OCI-LY1 (cell line): ENCODE measurements around the gene IL10RB.
A peak's percentile ranks its signal among the peaks of the same experiment; 100 is the strongest.
"Not testable (repeated sequence)": the region's sequence is repeated elsewhere in the genome, so short reads cannot be mapped to it uniquely, and the experiment has no call there.

Experiments used
- H2AFZ ChIP-seq: fragments of 200-600 bp; sonication (generic), shearing (Covaris generic); 2 replicates; pipeline ENCODE4 v1.6.0; 2014; ENCODE audit warnings: antibody characterized with exemption, mild to moderate bottlenecking, low read length
- H3F3A ChIP-seq: fragments of 200-600 bp; sonication (generic), shearing (Covaris generic); 2 replicates; pipeline ENCODE4 v1.6.0; 2014; ENCODE audit warnings: mild to moderate bottlenecking, antibody characterized with exemption, low read length, moderate library complexity; ENCODE audit not compliant: insufficient read depth
- H3K27ac ChIP-seq: fragments of 200-600 bp; sonication (generic); 2 replicates; pipeline ENCODE4 v1.5.1; 2014; ENCODE audit warnings: low read length, mixed run types, mild to moderate bottlenecking, low read depth; ENCODE audit not compliant: poor library complexity, severe bottlenecking
- H3K27me3 ChIP-seq: fragments of 200-600 bp; sonication (generic); 2 replicates; pipeline ENCODE4 v1.6.0; 2014; ENCODE audit warnings: antibody characterized with exemption, mild to moderate bottlenecking, low read length, moderate library complexity; ENCODE audit not compliant: insufficient read depth
- H3K36me3 ChIP-seq: fragments of 200-600 bp; sonication (generic); 2 replicates; pipeline ENCODE4 v1.6.1; 2014; ENCODE audit warnings: mild to moderate bottlenecking, antibody characterized with exemption, low read length, moderate library complexity, mixed read lengths; ENCODE audit not compliant: insufficient read depth
- H3K4me1 ChIP-seq: fragments of 200-600 bp; sonication (generic); 2 replicates; pipeline ENCODE4 v1.5.1; 2014; ENCODE audit warnings: mild to moderate bottlenecking, low read length, moderate library complexity; ENCODE audit not compliant: insufficient read depth, severe bottlenecking
- H3K4me2 ChIP-seq: fragments of 200-600 bp; sonication (generic), shearing (Covaris generic); 2 replicates; pipeline ENCODE4 v1.6.1; 2014; ENCODE audit warnings: low read length
- H3K4me3 ChIP-seq: fragments of 200-600 bp; sonication (generic); 2 replicates; pipeline ENCODE4 v1.5.1; 2014; ENCODE audit warnings: low read length, low read depth, mild to moderate bottlenecking, mixed read lengths; ENCODE audit not compliant: poor library complexity, severe bottlenecking
- H3K79me2 ChIP-seq: fragments of 200-600 bp; shearing (Covaris generic); 2 replicates; pipeline ENCODE4 v1.6.1; 2016; ENCODE audit warnings: mixed run types, low read length, mixed read lengths; ENCODE audit not compliant: insufficient read depth
- H3K9ac ChIP-seq: fragments of 200-600 bp; sonication (generic), shearing (Covaris generic); 2 replicates; pipeline ENCODE4 v1.6.1; 2014; ENCODE audit warnings: mild to moderate bottlenecking, low read length, mixed read lengths
- H3K9me2 ChIP-seq: fragments of 200-600 bp; sonication (generic), shearing (Covaris generic); 2 replicates; pipeline ENCODE4 v1.6.1; 2014; ENCODE audit warnings: low read depth, mild to moderate bottlenecking, low read length, mixed read lengths
- H3K9me3 ChIP-seq: fragments of 200-600 bp; shearing (Covaris generic); 2 replicates; pipeline ENCODE4 v1.6.1; 2014; ENCODE audit warnings: low read length, mixed read lengths
- H4K20me1 ChIP-seq: fragments of 200-600 bp; sonication (generic), shearing (Covaris generic); 2 replicates; pipeline ENCODE4 v1.6.0; 2016; ENCODE audit warnings: mild to moderate bottlenecking, low read length; ENCODE audit not compliant: insufficient read depth
- EZH2 ChIP-seq: fragments of 200-600 bp; sonication (generic), shearing (Covaris generic); IDR thresholded peaks from 2 replicates; pipeline ENCODE4 v1.8.0; 2017; ENCODE audit warnings: borderline replicate concordance, mixed run types, mild to moderate bottlenecking, antibody characterized with exemption, low read length, moderate library complexity, mixed read lengths
- TF ChIP-seq, protein P1 (sequence below): fragments of 200-600 bp; sonication (generic), shearing (Covaris generic); IDR thresholded peaks from 2 replicates; pipeline ENCODE4 v1.5.1; 2017; ENCODE audit warnings: mild to moderate bottlenecking, antibody characterized with exemption, low read length, moderate library complexity, mixed read lengths

The IL10RB gene

DNA sequence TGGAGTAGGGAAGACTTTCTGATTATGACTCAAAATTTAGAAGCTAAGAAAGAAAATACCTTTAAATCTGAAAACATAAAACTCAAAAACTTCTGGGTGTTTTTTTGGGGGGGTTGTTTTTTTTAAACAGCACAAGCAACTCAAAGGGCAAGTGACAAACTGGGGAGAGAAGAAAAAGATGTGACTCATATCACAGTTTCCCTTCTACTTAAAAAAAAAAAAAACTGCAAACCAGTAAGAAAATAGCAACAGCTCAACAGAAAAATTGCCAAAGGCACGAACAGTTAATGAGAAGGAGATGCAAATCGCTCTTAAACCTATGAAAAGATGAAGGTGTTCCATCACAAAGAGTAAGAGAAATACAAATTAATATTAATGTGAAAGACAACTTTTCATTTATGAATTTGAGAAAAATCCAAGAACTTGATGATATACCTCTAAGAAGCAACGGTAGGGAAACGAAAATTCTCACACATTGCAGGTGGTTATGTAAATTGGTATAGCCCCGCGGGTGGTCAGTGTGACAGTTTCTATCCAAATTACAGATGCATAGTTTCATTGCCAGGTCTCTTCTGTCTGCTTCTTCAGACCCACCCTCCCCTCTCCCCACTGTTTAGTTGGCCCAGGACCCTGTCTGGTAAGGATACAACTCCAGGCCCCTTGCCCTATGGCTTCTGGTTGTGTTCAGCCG is 27.5 kb upstream of the IL10RB start:
- no peak for TF ChIP-seq EZH2
- TF ChIP-seq, protein P1, sequence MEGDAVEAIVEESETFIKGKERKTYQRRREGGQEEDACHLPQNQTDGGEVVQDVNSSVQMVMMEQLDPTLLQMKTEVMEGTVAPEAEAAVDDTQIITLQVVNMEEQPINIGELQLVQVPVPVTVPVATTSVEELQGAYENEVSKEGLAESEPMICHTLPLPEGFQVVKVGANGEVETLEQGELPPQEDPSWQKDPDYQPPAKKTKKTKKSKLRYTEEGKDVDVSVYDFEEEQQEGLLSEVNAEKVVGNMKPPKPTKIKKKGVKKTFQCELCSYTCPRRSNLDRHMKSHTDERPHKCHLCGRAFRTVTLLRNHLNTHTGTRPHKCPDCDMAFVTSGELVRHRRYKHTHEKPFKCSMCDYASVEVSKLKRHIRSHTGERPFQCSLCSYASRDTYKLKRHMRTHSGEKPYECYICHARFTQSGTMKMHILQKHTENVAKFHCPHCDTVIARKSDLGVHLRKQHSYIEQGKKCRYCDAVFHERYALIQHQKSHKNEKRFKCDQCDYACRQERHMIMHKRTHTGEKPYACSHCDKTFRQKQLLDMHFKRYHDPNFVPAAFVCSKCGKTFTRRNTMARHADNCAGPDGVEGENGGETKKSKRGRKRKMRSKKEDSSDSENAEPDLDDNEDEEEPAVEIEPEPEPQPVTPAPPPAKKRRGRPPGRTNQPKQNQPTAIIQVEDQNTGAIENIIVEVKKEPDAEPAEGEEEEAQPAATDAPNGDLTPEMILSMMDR = no peak
- no peaks in the 10 kb centered on the region for H3F3A ChIP-seq
- H3K4me1 ChIP-seq = peaks cover 59% of the 10 kb centered on the region
- peak overlapping the region; percentile 53 for H3K4me2 ChIP-seq
- peaks cover 61% of the 10 kb centered on the region for H3K79me2 ChIP-seq
- H2AFZ ChIP-seq = no peak overlapping the region
- H4K20me1 ChIP-seq = no peaks in the 10 kb centered on the region
- H3K27ac ChIP-seq = peak overlapping the region; percentile 90
- H3K4me3 ChIP-seq = peak overlapping the region; percentile 29
- peak overlapping the region; percentile 50 for H3K9ac ChIP-seq
- no peaks in the 10 kb centered on the region for H3K27me3 ChIP-seq
- peaks cover 79% of the 10 kb centered on the region for H3K36me3 ChIP-seq
- no peaks in the 10 kb centered on the region for H3K9me2 ChIP-seq
- 0 out of 2 replicates have a peak, but pooled peaks cover 2% of the 10 kb centered on the region for H3K9me3 ChIP-seq

DNA sequence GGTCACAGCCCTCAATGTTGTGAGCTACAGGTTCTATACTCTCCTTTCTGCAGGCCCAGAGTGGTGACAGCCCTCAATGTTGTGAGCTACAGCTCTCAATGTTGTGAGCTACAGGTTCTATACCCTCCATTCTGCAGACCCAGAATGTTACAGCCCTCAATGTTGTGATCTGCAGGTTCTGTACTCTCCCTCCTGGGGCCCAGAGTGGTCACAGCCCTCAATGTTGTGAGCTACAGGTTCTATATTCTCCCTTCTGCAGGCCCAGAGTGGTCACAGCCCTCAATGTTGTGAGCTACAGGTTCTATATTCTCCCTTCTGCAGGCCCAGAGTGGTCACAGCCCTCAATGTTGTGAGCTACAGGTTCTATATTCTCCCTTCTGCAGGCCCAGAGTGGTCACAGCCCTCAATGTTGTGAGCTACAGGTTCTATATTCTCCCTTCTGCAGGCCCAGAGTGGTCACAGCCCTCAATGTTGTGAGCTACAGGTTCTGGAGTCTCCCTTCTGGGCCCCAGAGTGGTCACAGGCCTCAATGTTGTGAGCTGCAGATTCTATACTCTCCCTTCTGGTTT is 26.5 kb upstream of the IL10RB start:
- not testable (repeated sequence) for H3K9me3 ChIP-seq, H2AFZ ChIP-seq

DNA sequence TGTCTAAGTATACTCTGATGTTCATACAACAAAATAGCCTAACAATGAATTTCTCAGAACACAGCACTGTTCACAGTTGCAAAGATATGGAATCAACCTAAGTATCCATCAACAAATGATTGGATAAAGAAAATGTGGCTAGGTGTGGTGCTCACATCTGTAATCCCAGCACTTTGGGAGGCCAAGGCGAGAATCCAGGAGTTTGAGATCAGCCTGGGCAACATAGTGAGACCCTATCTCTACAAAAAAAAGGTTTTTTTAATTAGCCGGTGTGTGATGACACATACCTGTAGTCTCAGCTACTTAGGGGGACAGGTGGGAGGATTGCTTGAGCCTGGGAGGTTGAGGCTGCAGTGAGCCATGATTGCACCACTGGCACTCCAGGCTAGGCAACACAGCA is 25.8 kb upstream of the IL10RB start:
- H3K36me3 ChIP-seq = peaks cover 80% of the 10 kb centered on the region

More for the DNA sequence above, 26.5 kb upstream of the IL10RB start:
- H4K20me1 ChIP-seq, H3F3A ChIP-seq, H3K27me3 ChIP-seq, H3K9me2 ChIP-seq: not testable (repeated sequence)
- Histone ChIP-seq H3K27ac (peak overlapping the region; percentile 90), H3K4me1 (peaks cover 50% of the 10 kb centered on the region), H3K79me2 (peaks cover 51% of the 10 kb centered on the region), H3K4me3 (peak overlapping the region; percentile 29), H3K9ac (peak overlapping the region; percentile 48; the same call in 1 of the 2 replicates), H3K36me3 (peaks cover 80% of the 10 kb centered on the region), H3K4me2 (peak overlapping the region; percentile 53)

More for the DNA sequence above, 25.8 kb upstream of the IL10RB start:
- peaks cover 45% of the 10 kb centered on the region for H3K4me1 ChIP-seq
- H4K20me1 ChIP-seq = no peaks in the 10 kb centered on the region
- no peak overlapping the region for H3K4me3 ChIP-seq
- TF ChIP-seq, protein P1 = no peak
- TF ChIP-seq EZH2 = no peak
- H3K27me3 ChIP-seq = no peaks in the 10 kb centered on the region
- H3K9me3 ChIP-seq = 0 out of 2 replicates have a peak, but pooled peaks cover 2% of the 10 kb centered on the region
- no peaks in the 10 kb centered on the region for H3F3A ChIP-seq
- no peak overlapping the region for H3K4me2 ChIP-seq
- no peaks in the 10 kb centered on the region for H3K9me2 ChIP-seq
- H3K9ac ChIP-seq = no peak overlapping the region
- no peak overlapping the region for H2AFZ ChIP-seq
- H3K79me2 ChIP-seq = peaks cover 44% of the 10 kb centered on the region
- no peak overlapping the region for H3K27ac ChIP-seq
